HepG2 (cell line): ENCODE data around the gene ZSCAN21. TPM values are rescaled to one million over a fixed set of nuclear protein-coding genes. Genes with fewer than 3 reads are reported as not detected.

Source experiments
- FOXO1 ChIP-seq: sonication (generic); formaldehyde crosslinking; IDR thresholded peaks from 2 replicates; pipeline ENCODE4 v1.4.0; 2020; ENCODE audit warnings: missing genetic modification reagents
- KAT7 ChIP-seq: IDR thresholded peaks from 2 replicates; pipeline ENCODE4 v1.6.1; 2018; ENCODE audit warnings: borderline replicate concordance, missing compliant biosample characterization
- REL ChIP-seq: sonication (generic); formaldehyde crosslinking; conservative IDR thresholded peaks from 2 replicates; pipeline ENCODE4 v1.8.0; 2022; ENCODE audit warnings: mild to moderate bottlenecking, missing genetic modification reagents, moderate library complexity
- ZNF180 ChIP-seq: sonication (generic); formaldehyde crosslinking; IDR thresholded peaks from 2 replicates; pipeline ENCODE4 v1.4.0; 2020; ENCODE audit warnings: low read depth, missing genetic modification reagents, borderline replicate concordance
- ZNF235 ChIP-seq: sonication (generic); formaldehyde crosslinking; IDR thresholded peaks from 2 replicates; pipeline ENCODE4 v1.8.1; 2023; ENCODE audit warnings: mild to moderate bottlenecking, missing genetic modification reagents, borderline replicate concordance
- polyA plus RNA-seq, 8 experiments: library from polyadenylated mRNA; depleted of rRNA in 3 of 8; stranded (reverse) in 7 of 8; unstranded in 1 of 8; fragments of >200 nt; fragmentation: Illumina TruSeq in 4 of 8; extraction: Trizol in 4 of 8; gene quantifications; 2 replicates each; pipeline versions ENCODE4 v1.2.1 to v1.2.3, GENCODE V29; 2011 to 2016; ENCODE audit warnings: low read depth in 4 of 8, missing spikeins in 1 of 8, mixed read lengths in 1 of 8; ENCODE audit not compliant: insufficient read depth in 1 of 8
- total RNA-seq, 5 experiments: library from RNA; depleted of rRNA; stranded (reverse); fragments of >200 nt; fragmentation: Illumina TruSeq; extraction: Trizol; gene quantifications; 2 replicates each; pipeline ENCODE4 v1.2.3, GENCODE V29; 2016; ENCODE audit warnings: low read depth in 1 of 5
- TF ChIP-seq, protein P1 (sequence below): sonication (generic); formaldehyde crosslinking; IDR thresholded peaks from 2 replicates; pipeline ENCODE4 v1.8.1; 2022; ENCODE audit warnings: low read depth, mild to moderate bottlenecking, missing genetic modification reagents
- TF ChIP-seq, protein P2 (sequence below): sonication (generic); formaldehyde crosslinking; IDR thresholded peaks from 2 replicates; pipeline ENCODE4 v1.4.0; 2020; ENCODE audit warnings: missing genetic modification reagents
- TF ChIP-seq, protein P3 (sequence below): sonication (generic); formaldehyde crosslinking; IDR thresholded peaks from 2 replicates; pipeline ENCODE4 v1.4.0; 2020; ENCODE audit warnings: mild to moderate bottlenecking, low read depth, missing genetic modification reagents
- TF ChIP-seq, protein P4 (sequence below), 2 experiments: sonication (generic) in 1 of 2; formaldehyde crosslinking in 1 of 2; IDR thresholded peaks; 2 replicates each; pipeline versions ENCODE4 v1.5.1 to v1.6.1; 2011 to 2020; ENCODE audit warnings: borderline replicate concordance in 1 of 2, low read depth in 1 of 2, low read length in 1 of 2, mild to moderate bottlenecking in 1 of 2, missing genetic modification reagents in 1 of 2, moderate library complexity in 1 of 2
- TF ChIP-seq, protein P5 (sequence below): sonication (generic); formaldehyde crosslinking; IDR thresholded peaks from 2 replicates; pipeline ENCODE4 v1.8.0; 2022; ENCODE audit warnings: missing genetic modification reagents, mild to moderate bottlenecking, inconsistent platforms, borderline replicate concordance

Gene ZSCAN21
- total and polyA plus RNA-seq, 2 of the 13 experiments (the other 11 are each of a cell fraction or from before 2014, with no cell fraction given), result 7.0 to 10.0 TPM

DNA sequence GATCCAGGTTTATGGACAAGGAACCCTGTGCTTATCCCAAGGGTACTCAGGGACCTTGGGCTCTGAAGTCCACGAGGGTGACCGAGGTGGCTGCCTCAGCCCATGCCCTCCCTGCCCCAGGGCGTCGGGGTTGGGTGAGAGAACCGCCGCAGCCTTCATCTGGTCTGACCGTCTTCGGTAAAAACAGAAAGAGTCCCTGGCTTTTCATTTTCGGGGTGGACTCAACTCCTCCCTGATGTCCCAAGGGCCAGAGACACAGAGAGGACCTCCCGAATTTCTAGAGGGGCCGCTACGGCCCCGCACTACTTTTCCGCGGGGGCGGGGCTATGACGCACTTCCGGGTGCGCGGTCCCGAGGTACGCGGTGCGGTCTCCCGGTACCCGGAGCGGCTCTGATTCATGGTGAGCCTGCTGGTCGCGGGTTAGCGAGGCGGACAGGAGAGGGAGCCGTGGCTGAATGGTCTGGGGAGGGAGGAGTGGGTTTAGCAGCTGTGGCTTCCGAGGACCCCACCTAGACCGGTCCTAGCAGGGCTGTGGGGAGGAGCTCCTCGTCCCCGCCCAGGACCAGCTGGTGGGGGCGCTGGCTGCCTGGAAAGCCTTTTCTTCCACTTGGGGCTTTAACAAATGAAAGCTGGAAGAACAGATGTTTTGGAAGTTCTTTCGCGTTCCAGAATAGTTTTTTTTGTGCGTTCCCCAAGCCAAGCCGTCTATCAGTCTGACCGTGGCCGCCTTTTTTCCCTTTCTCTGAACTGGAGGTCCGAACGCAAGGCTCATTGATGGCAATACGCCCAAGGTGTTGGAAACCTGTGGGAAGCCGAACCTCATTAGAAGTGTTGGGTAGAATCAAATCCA is at the start of gene ZSCAN21 (continued):
- TF ChIP-seq, protein P1, sequence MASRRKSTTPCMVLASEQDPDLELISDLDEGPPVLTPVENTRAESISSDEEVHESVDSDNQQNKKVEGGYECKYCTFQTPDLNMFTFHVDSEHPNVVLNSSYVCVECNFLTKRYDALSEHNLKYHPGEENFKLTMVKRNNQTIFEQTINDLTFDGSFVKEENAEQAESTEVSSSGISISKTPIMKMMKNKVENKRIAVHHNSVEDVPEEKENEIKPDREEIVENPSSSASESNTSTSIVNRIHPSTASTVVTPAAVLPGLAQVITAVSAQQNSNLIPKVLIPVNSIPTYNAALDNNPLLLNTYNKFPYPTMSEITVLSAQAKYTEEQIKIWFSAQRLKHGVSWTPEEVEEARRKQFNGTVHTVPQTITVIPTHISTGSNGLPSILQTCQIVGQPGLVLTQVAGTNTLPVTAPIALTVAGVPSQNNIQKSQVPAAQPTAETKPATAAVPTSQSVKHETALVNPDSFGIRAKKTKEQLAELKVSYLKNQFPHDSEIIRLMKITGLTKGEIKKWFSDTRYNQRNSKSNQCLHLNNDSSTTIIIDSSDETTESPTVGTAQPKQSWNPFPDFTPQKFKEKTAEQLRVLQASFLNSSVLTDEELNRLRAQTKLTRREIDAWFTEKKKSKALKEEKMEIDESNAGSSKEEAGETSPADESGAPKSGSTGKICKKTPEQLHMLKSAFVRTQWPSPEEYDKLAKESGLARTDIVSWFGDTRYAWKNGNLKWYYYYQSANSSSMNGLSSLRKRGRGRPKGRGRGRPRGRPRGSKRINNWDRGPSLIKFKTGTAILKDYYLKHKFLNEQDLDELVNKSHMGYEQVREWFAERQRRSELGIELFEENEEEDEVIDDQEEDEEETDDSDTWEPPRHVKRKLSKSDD (CRISPR knock-in tag), result no peak; the same call in 1 of the 2 replicates
- TF ChIP-seq, protein P2, sequence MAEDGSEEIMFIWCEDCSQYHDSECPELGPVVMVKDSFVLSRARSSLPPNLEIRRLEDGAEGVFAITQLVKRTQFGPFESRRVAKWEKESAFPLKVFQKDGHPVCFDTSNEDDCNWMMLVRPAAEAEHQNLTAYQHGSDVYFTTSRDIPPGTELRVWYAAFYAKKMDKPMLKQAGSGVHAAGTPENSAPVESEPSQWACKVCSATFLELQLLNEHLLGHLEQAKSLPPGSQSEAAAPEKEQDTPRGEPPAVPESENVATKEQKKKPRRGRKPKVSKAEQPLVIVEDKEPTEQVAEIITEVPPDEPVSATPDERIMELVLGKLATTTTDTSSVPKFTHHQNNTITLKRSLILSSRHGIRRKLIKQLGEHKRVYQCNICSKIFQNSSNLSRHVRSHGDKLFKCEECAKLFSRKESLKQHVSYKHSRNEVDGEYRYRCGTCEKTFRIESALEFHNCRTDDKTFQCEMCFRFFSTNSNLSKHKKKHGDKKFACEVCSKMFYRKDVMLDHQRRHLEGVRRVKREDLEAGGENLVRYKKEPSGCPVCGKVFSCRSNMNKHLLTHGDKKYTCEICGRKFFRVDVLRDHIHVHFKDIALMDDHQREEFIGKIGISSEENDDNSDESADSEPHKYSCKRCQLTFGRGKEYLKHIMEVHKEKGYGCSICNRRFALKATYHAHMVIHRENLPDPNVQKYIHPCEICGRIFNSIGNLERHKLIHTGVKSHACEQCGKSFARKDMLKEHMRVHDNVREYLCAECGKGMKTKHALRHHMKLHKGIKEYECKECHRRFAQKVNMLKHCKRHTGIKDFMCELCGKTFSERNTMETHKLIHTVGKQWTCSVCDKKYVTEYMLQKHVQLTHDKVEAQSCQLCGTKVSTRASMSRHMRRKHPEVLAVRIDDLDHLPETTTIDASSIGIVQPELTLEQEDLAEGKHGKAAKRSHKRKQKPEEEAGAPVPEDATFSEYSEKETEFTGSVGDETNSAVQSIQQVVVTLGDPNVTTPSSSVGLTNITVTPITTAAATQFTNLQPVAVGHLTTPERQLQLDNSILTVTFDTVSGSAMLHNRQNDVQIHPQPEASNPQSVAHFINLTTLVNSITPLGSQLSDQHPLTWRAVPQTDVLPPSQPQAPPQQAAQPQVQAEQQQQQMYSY (CRISPR knock-in tag), result no peak
- TF ChIP-seq REL (no peak), FOXO1 (CRISPR knock-in tag) (no peak), ZNF235 (peak; percentile 17; the same call in 1 of the 2 replicates), KAT7 (CRISPR knock-in tag) (no peak), ZNF180 (no peak)
- TF ChIP-seq, protein P3, sequence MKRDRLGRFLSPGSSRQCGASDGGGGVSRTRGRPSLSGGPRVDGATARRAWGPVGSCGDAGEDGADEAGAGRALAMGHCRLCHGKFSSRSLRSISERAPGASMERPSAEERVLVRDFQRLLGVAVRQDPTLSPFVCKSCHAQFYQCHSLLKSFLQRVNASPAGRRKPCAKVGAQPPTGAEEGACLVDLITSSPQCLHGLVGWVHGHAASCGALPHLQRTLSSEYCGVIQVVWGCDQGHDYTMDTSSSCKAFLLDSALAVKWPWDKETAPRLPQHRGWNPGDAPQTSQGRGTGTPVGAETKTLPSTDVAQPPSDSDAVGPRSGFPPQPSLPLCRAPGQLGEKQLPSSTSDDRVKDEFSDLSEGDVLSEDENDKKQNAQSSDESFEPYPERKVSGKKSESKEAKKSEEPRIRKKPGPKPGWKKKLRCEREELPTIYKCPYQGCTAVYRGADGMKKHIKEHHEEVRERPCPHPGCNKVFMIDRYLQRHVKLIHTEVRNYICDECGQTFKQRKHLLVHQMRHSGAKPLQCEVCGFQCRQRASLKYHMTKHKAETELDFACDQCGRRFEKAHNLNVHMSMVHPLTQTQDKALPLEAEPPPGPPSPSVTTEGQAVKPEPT (CRISPR knock-in tag), result peak; percentile 46; the same call in 1 of the 2 replicates
- TF ChIP-seq, protein P4, sequence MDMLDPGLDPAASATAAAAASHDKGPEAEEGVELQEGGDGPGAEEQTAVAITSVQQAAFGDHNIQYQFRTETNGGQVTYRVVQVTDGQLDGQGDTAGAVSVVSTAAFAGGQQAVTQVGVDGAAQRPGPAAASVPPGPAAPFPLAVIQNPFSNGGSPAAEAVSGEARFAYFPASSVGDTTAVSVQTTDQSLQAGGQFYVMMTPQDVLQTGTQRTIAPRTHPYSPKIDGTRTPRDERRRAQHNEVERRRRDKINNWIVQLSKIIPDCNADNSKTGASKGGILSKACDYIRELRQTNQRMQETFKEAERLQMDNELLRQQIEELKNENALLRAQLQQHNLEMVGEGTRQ (IDR thresholded peaks at IDR 0.05; ENCODE audit: low read depth, low read length), result no peak
- TF ChIP-seq, protein P4 (CRISPR knock-in tag; IDR thresholded peaks at IDR 0.05; ENCODE audit: borderline replicate concordance), result no peak
- TF ChIP-seq, protein P5, sequence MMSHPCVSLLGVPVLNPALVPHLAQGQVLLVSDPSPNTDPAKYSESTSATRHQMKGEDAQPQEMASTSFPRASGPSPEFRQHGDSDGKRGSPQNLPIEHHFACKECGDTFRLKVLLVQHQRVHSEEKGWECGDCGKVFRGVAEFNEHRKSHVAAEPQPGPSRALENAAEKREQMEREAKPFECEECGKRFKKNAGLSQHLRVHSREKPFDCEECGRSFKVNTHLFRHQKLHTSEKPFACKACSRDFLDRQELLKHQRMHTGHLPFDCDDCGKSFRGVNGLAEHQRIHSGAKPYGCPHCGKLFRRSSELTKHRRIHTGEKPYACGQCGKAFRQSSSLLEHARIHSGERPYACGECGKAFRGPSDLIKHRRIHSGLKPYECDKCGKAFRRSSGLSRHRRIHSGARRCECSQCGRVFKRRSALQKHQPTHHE (CRISPR knock-in tag), result no peak
